ENCODE data around the gene BTRC. TPM values are rescaled to one million over a fixed set of nuclear protein-coding genes. Genes with fewer than 3 reads are reported as not detected.
"Not testable (repeated sequence)": the region's sequence is repeated elsewhere in the genome, so short reads cannot be mapped to it uniquely, and the experiment has no call there.

The BTRC gene
- total RNA-seq, 4 donors from 2014 or later, result 14.7 to 23.0 (median 16.8) TPM

DNA sequence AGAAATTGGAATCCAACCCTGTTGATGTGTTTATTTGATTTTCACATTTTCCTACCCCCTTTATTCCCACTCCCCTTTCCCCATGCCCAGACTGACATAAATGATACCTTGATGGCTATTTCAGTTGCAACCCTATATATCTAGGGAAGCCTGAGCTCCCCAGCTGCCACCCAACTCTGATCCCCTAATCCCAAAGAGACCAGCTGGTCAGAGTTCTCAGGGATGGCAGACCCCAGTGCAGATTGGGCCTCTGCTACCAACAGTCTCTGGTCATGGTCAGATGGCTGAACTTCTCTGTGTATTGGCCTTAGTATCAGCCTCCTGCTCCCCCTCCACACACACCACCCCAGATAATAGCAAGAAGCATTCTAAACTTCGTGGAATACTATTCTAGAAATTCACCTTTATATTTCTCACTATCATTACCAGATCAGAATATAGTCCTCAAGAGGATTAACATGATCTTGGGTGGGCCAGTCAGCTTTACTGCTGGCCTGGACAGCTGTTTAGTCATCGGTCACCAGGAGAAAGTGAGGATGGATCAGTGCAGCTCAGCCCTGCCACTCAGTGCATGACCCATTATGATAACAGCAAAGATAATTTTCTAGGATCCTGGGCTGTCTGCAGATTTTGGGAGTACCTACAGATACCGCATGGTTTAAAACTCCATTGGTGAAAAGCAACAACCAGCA, 24.5 kb upstream of the BTRC start:
- intact Hi-C loops (cut with DNase I; ENCODE audit: low total_unique reads), result no loop called here
- DNase-seq (ENCODE audit: low spot score in 2 of 2), result no peak
- H3K4me3 ChIP-seq (ENCODE audit: low read depth, poor library complexity, severe bottlenecking), result no peak overlapping the region
- TF ChIP-seq POLR2A (IDR thresholded peaks at IDR 0.05), result no peak
- TF ChIP-seq, protein P1, sequence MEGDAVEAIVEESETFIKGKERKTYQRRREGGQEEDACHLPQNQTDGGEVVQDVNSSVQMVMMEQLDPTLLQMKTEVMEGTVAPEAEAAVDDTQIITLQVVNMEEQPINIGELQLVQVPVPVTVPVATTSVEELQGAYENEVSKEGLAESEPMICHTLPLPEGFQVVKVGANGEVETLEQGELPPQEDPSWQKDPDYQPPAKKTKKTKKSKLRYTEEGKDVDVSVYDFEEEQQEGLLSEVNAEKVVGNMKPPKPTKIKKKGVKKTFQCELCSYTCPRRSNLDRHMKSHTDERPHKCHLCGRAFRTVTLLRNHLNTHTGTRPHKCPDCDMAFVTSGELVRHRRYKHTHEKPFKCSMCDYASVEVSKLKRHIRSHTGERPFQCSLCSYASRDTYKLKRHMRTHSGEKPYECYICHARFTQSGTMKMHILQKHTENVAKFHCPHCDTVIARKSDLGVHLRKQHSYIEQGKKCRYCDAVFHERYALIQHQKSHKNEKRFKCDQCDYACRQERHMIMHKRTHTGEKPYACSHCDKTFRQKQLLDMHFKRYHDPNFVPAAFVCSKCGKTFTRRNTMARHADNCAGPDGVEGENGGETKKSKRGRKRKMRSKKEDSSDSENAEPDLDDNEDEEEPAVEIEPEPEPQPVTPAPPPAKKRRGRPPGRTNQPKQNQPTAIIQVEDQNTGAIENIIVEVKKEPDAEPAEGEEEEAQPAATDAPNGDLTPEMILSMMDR (IDR thresholded peaks at IDR 0.05), result no peak
- 87 to 89% methylated on average over 3 of the region's 3 CpGs for WGBS, 2 donors

DNA sequence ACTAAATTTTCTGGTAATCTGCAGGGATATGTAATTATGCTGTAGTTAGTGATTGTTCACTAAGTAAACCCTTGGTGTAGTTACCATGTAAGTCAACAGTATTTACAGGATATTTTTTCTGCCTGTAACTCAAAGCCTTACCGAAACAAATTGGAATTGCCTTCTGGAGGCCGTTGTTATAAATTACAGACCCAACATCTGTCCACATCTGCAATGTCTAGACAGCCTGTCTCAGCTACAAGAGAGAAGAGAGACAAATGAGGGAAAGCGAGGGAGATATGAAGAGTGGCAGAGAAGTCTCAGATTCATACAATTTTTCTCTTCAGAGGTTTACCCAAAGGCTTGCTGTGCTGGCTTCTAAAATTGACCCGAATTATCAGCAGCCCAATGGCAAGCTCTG, 23.7 kb upstream of the BTRC start:
- WGBS, 2 donors, result 79 to 82% methylated on average over 4 of the region's 4 CpGs
- no peak for DNase-seq (ENCODE audit: low spot score in 2 of 2)

GRCh38 chr10:101330631-101331225, 23.2 kb upstream of the BTRC start:
- WGBS, 2 donors, result 52 to 54% methylated on average over 14 of the region's 14 CpGs
- H3K4me3 ChIP-seq (ENCODE audit: low read depth, poor library complexity, severe bottlenecking), result no peak overlapping the region
- intact Hi-C loops (cut with DNase I; ENCODE audit: low total_unique reads), result no loop called here
- TF ChIP-seq, protein P1 (IDR thresholded peaks at IDR 0.05), result no peak
- no peak for TF ChIP-seq POLR2A (IDR thresholded peaks at IDR 0.05)
- no peak for DNase-seq (ENCODE audit: low spot score in 2 of 2)

More for the DNA sequence above, 23.7 kb upstream of the BTRC start:
- intact Hi-C loops (cut with DNase I; ENCODE audit: low total_unique reads), result no loop called here
- no peak overlapping the region for H3K4me3 ChIP-seq (ENCODE audit: low read depth, poor library complexity, severe bottlenecking)
- no peak for TF ChIP-seq POLR2A (IDR thresholded peaks at IDR 0.05)
- TF ChIP-seq, protein P1 (IDR thresholded peaks at IDR 0.05), result no peak

DNA sequence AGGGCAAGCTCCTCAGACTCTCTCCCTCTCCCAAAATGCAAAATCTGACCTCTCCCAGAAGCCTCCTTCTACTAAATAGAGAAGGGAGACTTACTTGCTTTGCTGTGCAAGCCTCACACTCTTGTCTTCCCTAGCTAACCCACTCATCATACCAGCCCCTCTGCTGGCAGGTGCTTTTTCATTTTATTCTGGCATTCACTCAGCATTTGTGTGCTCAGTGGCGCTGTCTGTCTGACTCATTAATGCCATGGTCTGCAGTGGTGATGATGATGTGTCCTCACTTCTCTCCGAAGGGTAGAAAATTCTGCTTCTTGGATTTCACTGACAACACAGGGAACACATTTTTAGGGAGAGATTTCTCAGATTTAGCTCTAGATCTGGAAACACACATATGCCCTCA, 22.0 kb upstream of the BTRC start:
- no peak for DNase-seq (ENCODE audit: low spot score in 2 of 2)
- 74 to 93% methylated on average over 2 of the region's 2 CpGs for WGBS, 2 donors
- no peak overlapping the region for H3K4me3 ChIP-seq (ENCODE audit: low read depth, poor library complexity, severe bottlenecking)
- intact Hi-C loops (cut with DNase I; ENCODE audit: low total_unique reads), result no loop called here
- TF ChIP-seq, protein P1 (IDR thresholded peaks at IDR 0.05), result no peak
- TF ChIP-seq POLR2A (IDR thresholded peaks at IDR 0.05), result no peak

- intact Hi-C loops (cut with DNase I; ENCODE audit: low total_unique reads); DNase-seq (ENCODE audit: low spot score in 2 of 2); H3K4me3 ChIP-seq (ENCODE audit: low read depth, poor library complexity, severe bottlenecking): not testable (repeated sequence)
- 88 to 93% methylated on average over 5 of the region's 5 CpGs for WGBS, 2 donors
Measured at GRCh38 chr10:101334259-101334658, 19.7 kb upstream of the BTRC start.

DNA sequence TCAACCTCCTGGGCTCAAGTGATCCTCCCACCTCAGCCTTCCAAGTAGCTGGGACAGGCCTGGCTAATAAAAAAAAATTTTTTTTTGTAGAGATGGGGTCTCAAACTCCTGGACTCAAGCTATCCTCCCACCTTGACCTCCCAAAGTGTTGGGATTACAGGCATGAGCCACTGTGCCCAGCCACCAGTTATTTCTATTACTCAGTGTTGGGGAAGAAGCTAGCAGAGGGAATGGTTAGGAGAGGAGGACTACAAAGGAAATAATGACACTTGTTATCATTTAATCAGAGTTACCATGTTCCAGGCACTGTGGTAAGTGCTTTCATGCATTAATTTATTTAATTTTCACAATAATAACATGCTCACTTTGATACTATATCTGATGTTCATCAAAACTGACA, 17.6 kb upstream of the BTRC start:
- no peak for TF ChIP-seq POLR2A (IDR thresholded peaks at IDR 0.05)
- DNase-seq (ENCODE audit: low spot score in 2 of 2), result no peak
- intact Hi-C loops (cut with DNase I; ENCODE audit: low total_unique reads), result no loop called here
- H3K4me3 ChIP-seq (ENCODE audit: low read depth, poor library complexity, severe bottlenecking), result no peak overlapping the region

DNA sequence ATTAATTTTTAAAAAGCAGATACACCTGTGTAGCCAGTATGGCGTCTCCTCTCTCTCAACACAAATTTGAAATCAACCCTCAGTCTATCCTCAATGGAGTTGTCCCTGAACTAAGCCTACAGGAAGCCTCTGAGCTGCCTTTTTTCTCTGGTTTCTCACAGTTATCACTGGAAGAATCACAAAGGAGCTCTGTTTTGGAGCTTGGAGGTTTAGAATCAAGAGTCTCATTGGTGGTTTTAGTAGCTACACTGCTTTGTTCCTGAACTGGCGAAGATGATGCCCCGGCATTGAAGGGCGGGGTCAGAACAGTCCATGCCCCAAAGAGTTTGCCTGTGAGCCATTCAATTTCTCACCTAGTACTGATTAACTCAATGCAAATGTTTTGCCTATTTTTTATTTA, 16.1 kb upstream of the BTRC start:
- WGBS, 2 donors, result 82 to 86% methylated on average over 4 of the region's 4 CpGs
- no peak overlapping the region for H3K4me3 ChIP-seq (ENCODE audit: low read depth, poor library complexity, severe bottlenecking)
- TF ChIP-seq POLR2A (IDR thresholded peaks at IDR 0.05), result no peak
- TF ChIP-seq, protein P1 (IDR thresholded peaks at IDR 0.05), result no peak
- DNase-seq (ENCODE audit: low spot score in 2 of 2), result no peak
- intact Hi-C loops (cut with DNase I; ENCODE audit: low total_unique reads), result no loop called here

Data from lower leg skin (tissue), 4 donors.